ENCODE results near the gene DNM1L.

The DNM1L gene

GRCh38 chr12:32671930-32672780 lies 6.9 kb upstream of the DNM1L start:
- no peak overlapping the region for H2AFZ ChIP-seq (ENCODE audit: low read length)
- H3F3A ChIP-seq (ENCODE audit: low read depth), result no peaks in the 10 kb centered on the region
- no peaks in the 10 kb centered on the region for H3K9me2 ChIP-seq (replicated peaks; ENCODE audit: low read depth, low read length)
- TF ChIP-seq CTCF (conservative IDR thresholded peaks at IDR 0.05; ENCODE audit: low read length) (peak; percentile 73), EZH2phosphoT487 (IDR thresholded peaks at IDR 0.05; ENCODE audit: borderline replicate concordance) (no peak)
- H3K4me2 ChIP-seq (ENCODE audit: low read depth, low read length, poor library complexity, severe bottlenecking), result no peak overlapping the region
- no peaks in the 10 kb centered on the region for H4K20me1 ChIP-seq (ENCODE audit: insufficient read depth, low read length, poor library complexity, severe bottlenecking)
- H3K4me1 ChIP-seq (ENCODE audit: insufficient read depth, low read length, poor library complexity, severe bottlenecking), result no peaks in the 10 kb centered on the region
- no peaks in the 10 kb centered on the region for H3K27me3 ChIP-seq (ENCODE audit: insufficient read depth, low read length, poor library complexity, severe bottlenecking)
- no peak overlapping the region for H3K9ac ChIP-seq (ENCODE audit: low read depth, low read length, poor library complexity, severe bottlenecking)
- no peaks in the 10 kb centered on the region for H3K9me3 ChIP-seq (ENCODE audit: insufficient read depth, low read depth, low read length)
- H3K4me3 ChIP-seq (ENCODE audit: low read length, poor library complexity, severe bottlenecking), result no peak overlapping the region
- H3K79me2 ChIP-seq (ENCODE audit: insufficient read depth, low read length), result no peaks in the 10 kb centered on the region
- H3K36me3 ChIP-seq (ENCODE audit: insufficient read depth, low read length), result no peaks in the 10 kb centered on the region

- Histone ChIP-seq H3K4me1 (ENCODE audit: insufficient read depth, low read length, poor library complexity, severe bottlenecking) (peaks cover 21% of the 10 kb centered on the region), H3K27me3 (ENCODE audit: insufficient read depth, low read length, poor library complexity, severe bottlenecking) (no peaks in the 10 kb centered on the region), H3K9me2 (replicated peaks; ENCODE audit: low read depth, low read length) (no peaks in the 10 kb centered on the region), H3K4me3 (ENCODE audit: low read length, poor library complexity, severe bottlenecking) (peak overlapping the region; percentile 94), H3K9me3 (ENCODE audit: insufficient read depth, low read depth, low read length) (no peaks in the 10 kb centered on the region), H4K20me1 (ENCODE audit: insufficient read depth, low read length, poor library complexity, severe bottlenecking) (peaks cover 34% of the 10 kb centered on the region), H3K36me3 (ENCODE audit: insufficient read depth, low read length) (no peaks in the 10 kb centered on the region), H2AFZ (ENCODE audit: low read length) (peak overlapping the region; percentile 78; the same call in 1 of the 2 replicates), H3K9ac (ENCODE audit: low read depth, low read length, poor library complexity, severe bottlenecking) (peak overlapping the region; percentile 85), H3K79me2 (ENCODE audit: insufficient read depth, low read length) (peaks cover 51% of the 10 kb centered on the region), H3F3A (ENCODE audit: low read depth) (no peaks in the 10 kb centered on the region), H3K4me2 (ENCODE audit: low read depth, low read length, poor library complexity, severe bottlenecking) (peak overlapping the region; percentile 78)
- TF ChIP-seq CTCF (conservative IDR thresholded peaks at IDR 0.05; ENCODE audit: low read length), result no peak
- no peak for TF ChIP-seq EZH2phosphoT487 (IDR thresholded peaks at IDR 0.05; ENCODE audit: borderline replicate concordance)
Measured at GRCh38 chr12:32679920-32680237, 778 bp downstream of the DNM1L start.

DNA sequence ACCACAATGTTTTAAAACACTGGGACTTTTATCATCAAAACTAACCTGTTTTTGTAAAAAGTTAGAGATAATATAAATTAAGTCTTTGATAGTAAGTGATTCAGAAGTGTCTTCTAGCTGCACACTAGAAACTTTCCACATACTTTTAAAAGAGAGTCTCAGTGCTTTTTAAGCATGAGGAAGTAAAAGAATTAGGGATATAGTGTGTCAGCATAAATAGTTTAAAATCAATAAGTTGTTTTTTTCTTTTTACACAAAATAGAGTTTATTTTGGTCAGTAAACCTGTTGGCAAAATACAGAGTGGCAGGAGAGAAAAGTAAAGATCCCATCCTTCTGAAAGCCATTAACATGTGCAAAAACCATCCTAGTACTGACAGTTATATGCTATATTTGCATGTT lies 1.7 kb downstream of the DNM1L start:
- Histone ChIP-seq H3K4me3 (ENCODE audit: low read length, poor library complexity, severe bottlenecking) (peak overlapping the region; percentile 94), H3F3A (ENCODE audit: low read depth) (no peaks in the 10 kb centered on the region), H3K79me2 (ENCODE audit: insufficient read depth, low read length) (peaks cover 60% of the 10 kb centered on the region), H3K9ac (ENCODE audit: low read depth, low read length, poor library complexity, severe bottlenecking) (peak overlapping the region; percentile 85), H2AFZ (ENCODE audit: low read length) (no peak overlapping the region), H3K36me3 (ENCODE audit: insufficient read depth, low read length) (0 out of 2 replicates have a peak, but pooled peaks cover 3% of the 10 kb centered on the region), H3K27me3 (ENCODE audit: insufficient read depth, low read length, poor library complexity, severe bottlenecking) (no peaks in the 10 kb centered on the region), H3K9me2 (replicated peaks; ENCODE audit: low read depth, low read length) (no peaks in the 10 kb centered on the region), H3K4me1 (ENCODE audit: insufficient read depth, low read length, poor library complexity, severe bottlenecking) (peaks cover 21% of the 10 kb centered on the region), H4K20me1 (ENCODE audit: insufficient read depth, low read length, poor library complexity, severe bottlenecking) (peaks cover 37% of the 10 kb centered on the region), H3K4me2 (ENCODE audit: low read depth, low read length, poor library complexity, severe bottlenecking) (peak overlapping the region; percentile 78), H3K9me3 (ENCODE audit: insufficient read depth, low read depth, low read length) (no peaks in the 10 kb centered on the region)
- no peak for TF ChIP-seq CTCF (conservative IDR thresholded peaks at IDR 0.05; ENCODE audit: low read length)
- TF ChIP-seq EZH2phosphoT487 (IDR thresholded peaks at IDR 0.05; ENCODE audit: borderline replicate concordance), result no peak
